RWPE1 (cell line): Measurements from ENCODE around the gene TBC1D5.

ENCODE experiments used
- CTCF ChIA-PET: fragments of 350-600 bp; sonication (Branson Sonifier 250); formaldehyde crosslinking; extraction: SDS; loops from one replicate; lab custom pipeline; 2021; lab: Yijun Ruan, JAX
- POLR2A ChIA-PET: fragments of 400-600 bp; formaldehyde crosslinking; extraction: SDS; loops from one replicate; lab custom pipeline; 2020; ENCODE audit warnings: antibody characterized with exemption; ENCODE audit not compliant: low non-redundant PET; lab: Yijun Ruan, JAX
- DNase-seq: peaks from one replicate; pipeline ENCODE4 v3.0.0; 2012; ENCODE audit warnings: low spot score
- H3K27ac ChIP-seq: fragments of 450-650 bp; 2 replicates; pipeline ENCODE4 v1.5.1; 2017
- TF ChIP-seq, protein P1 (sequence below): fragments of 450-650 bp; conservative IDR thresholded peaks from 2 replicates; pipeline ENCODE4 v1.5.1; 2017; ENCODE audit warnings: low read depth, mild to moderate bottlenecking

Gene TBC1D5

DNA sequence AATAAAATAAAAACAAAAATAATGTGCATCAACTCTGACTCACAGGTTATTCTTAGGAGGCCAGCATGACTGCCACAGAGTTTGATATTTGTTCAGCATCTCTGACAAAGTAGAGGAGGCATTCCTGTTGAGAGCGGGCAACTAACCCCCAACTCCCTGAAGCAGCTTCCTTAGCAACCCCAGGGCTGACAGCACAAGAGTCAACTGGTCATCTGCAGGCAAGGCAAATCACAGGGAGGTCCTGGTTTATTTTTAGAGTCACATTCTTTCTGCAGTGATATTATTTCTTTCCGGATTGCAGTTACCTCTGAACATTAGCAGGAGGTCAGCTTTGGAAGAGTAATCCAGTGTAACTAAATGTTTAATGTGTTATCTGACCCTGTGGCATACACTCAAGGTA lies 584.7 kb downstream of the TBC1D5 start:
- POLR2A ChIA-PET: no interaction called here
- CTCF ChIA-PET: no interaction called here
- no peak overlapping the region for H3K27ac ChIP-seq
- TF ChIP-seq, protein P1, sequence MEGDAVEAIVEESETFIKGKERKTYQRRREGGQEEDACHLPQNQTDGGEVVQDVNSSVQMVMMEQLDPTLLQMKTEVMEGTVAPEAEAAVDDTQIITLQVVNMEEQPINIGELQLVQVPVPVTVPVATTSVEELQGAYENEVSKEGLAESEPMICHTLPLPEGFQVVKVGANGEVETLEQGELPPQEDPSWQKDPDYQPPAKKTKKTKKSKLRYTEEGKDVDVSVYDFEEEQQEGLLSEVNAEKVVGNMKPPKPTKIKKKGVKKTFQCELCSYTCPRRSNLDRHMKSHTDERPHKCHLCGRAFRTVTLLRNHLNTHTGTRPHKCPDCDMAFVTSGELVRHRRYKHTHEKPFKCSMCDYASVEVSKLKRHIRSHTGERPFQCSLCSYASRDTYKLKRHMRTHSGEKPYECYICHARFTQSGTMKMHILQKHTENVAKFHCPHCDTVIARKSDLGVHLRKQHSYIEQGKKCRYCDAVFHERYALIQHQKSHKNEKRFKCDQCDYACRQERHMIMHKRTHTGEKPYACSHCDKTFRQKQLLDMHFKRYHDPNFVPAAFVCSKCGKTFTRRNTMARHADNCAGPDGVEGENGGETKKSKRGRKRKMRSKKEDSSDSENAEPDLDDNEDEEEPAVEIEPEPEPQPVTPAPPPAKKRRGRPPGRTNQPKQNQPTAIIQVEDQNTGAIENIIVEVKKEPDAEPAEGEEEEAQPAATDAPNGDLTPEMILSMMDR: no peak
- no peak for DNase-seq

DNA sequence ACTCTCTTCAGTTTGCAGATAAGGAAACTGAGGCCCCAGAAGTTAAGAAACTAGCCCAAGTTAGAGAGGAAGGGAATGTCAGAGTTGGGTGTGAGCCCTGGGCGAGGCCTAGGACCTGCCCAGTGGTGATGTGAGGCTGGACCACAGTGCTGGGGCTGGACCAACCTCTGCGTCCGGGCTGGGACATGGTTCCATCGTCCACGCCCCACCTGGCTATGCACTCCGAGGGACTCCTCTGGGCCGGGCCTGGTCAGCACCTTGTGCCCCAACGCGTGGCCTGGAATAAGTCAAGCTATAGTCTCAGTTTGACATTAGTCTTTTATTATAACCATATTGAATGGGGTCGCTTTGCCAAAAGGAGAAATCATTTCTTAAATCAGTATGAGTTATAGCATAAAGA lies 585.6 kb downstream of the TBC1D5 start:
- DNase-seq: no peak
- CTCF ChIA-PET: no interaction called here
- POLR2A ChIA-PET: no interaction called here
- H3K27ac ChIP-seq: no peak overlapping the region
- TF ChIP-seq, protein P1: no peak

DNA sequence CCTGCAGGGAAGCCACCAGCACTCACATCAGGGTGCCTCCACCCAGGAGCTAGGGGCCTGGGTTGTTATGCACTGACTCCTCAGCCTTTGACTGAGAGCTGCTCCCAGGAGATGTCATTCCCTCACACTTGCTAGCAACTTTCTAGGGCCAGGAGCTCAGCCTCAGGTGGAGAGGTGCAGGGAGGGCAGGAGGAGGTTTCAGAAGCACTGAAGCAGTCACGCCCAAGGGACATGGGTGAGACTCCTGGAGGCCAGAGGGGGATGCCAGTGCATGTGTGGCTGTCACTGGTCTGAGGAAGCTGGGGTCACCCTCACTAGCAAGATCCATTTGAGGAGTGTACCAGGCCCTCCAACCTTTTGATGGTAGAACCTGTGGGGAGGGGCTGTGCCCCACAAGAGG lies 586.5 kb downstream of the TBC1D5 start:
- H3K27ac ChIP-seq: no peak overlapping the region
- ChIA-PET POLR2A (no interaction called here), CTCF (no interaction called here)
- DNase-seq: no peak
- TF ChIP-seq, protein P1: no peak

DNA sequence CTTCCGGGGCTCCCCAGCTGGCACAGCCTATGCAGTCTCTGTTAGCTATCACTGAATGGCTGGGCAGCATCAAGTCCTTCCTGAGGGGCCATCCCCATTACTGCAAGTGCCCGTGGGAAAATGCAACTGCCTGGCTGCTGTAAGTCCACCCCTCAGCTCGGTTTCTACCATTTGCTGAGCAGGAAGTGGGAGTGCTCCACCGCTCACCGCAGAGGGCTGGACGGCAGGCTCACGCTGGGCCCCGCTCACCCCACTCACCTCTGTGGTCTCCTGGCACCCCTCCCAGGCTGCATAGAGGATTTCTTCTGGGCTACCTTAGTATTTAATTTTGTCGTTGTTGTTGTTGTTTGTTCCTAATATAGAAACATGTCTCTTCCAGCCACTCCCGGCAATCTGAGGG lies 587.5 kb downstream of the TBC1D5 start:
- H3K27ac ChIP-seq: no peak overlapping the region
- TF ChIP-seq, protein P1: no peak
- ChIA-PET CTCF (no interaction called here), POLR2A (no interaction called here)
- DNase-seq: no peak

DNA sequence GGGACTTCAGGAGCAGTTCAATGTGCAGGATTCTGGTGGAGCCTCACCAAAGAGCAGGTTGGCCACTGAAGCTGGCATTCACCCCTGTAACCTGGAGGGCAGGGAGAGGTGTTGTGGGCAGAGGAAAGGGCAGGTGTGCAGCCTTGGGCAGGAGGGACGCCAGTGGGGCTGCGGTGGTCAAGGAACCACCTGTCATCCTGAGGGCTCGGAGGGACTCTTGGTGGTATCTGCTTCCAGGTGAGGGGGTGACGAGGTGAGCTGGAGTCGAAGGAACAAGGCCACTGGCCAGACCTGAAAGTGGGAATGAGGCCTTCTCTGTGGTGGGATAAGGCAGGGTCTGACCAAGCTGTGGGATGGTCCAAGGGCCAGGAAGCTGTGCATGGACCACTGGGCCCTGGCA lies 588.2 kb downstream of the TBC1D5 start:
- POLR2A ChIA-PET: no interaction called here
- TF ChIP-seq, protein P1: no peak
- CTCF ChIA-PET: no interaction called here
- DNase-seq: no peak
- H3K27ac ChIP-seq: no peak overlapping the region

DNA sequence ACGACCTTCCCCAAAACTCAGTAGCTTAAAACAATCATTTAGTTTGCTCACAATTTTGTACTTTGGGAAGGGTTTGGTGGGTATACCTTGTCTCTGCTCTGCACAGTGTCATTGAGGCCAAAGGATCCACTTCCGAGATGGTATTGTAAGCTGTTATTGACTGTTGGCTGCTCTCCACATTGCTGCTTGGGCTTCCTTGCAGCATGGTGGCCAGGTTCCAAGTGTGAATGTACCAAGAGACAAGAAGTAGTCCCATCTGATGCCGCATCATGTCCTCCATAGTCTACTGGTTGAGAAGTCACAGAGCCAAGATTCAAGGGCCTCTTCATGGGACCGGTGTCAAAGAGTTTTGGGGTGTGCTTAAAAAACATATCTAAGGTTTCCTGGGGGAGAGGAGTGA lies 589.2 kb downstream of the TBC1D5 start:
- TF ChIP-seq, protein P1: no peak
- DNase-seq: no peak
- ChIA-PET CTCF (no interaction called here), POLR2A (no interaction called here)
- no peak overlapping the region for H3K27ac ChIP-seq
